GM12878 (cell line): ENCODE results near the gene FERMT3. TPM values are rescaled to one million over a fixed set of nuclear protein-coding genes. Genes with fewer than 3 reads are reported as not detected.

Experiments used
- ATAC-seq: fragments of 200-7000 bp; cut with Tn5 transposase; 3 replicates; pipeline ENCODE4 v1.9.1; 2020; ENCODE audit warnings: mild to moderate bottlenecking, moderate library complexity
- BruUV-seq: library from RNA; stranded (reverse); fragments of 400-500 nt; replicated peaks from 2 replicates; lab custom pipeline; 2021; lab: Mats Ljungman, UMichigan
- CTCF ChIA-PET: fragments of 300-600 bp; sonication (Branson Sonifier 250); formaldehyde crosslinking; extraction: SDS; loops from one replicate; lab custom pipeline; 2021; ENCODE audit warnings: inconsistent platforms; lab: Yijun Ruan, JAX
- POLR2A ChIA-PET: fragments of 350-600 bp; formaldehyde crosslinking; extraction: SDS; loops from one replicate; lab custom pipeline; 2021; ENCODE audit warnings: inconsistent platforms; lab: Charles Lee
- RAD21 ChIA-PET: fragments of 300-600 bp; sonication (Branson Sonifier 250); formaldehyde crosslinking; loops from one replicate; lab custom pipeline; 2023; ENCODE audit warnings: antibody characterized with exemption; ENCODE audit not compliant: unreplicated experiment; lab: Charles Lee
- SMC1A ChIA-PET: fragments of 300-600 bp; sonication (Branson Sonifier 250); formaldehyde crosslinking; loops from one replicate; lab custom pipeline; 2023; ENCODE audit not compliant: unreplicated experiment, uncharacterized antibody; lab: Charles Lee
- DNase-seq: peaks from one replicate; pipeline ENCODE4 v3.0.0-alpha.2; 2011; ENCODE audit warnings: low read depth, low spot score
- FAIRE-seq: peaks from 3 replicates; lab custom pipeline; 2011; peaks lifted over from hg19 to GRCh38; lab: Jason Lieb, UNC
- H2AFZ ChIP-seq: 2 replicates; pipeline ENCODE4 v1.6.0; 2011; ENCODE audit warnings: low read depth, low read length, control low read depth; ENCODE audit not compliant: control insufficient read depth
- H3K27ac ChIP-seq: 2 replicates; pipeline ENCODE4 v1.5.1; 2011; ENCODE audit warnings: control low read depth; ENCODE audit not compliant: control insufficient read depth, insufficient read depth
- H3K27me3 ChIP-seq, 2 experiments: replicated peaks in 1 of 2; 2 replicates each; pipeline versions ENCODE4 v1.6.0 to v1.6.1; 2011; ENCODE audit warnings: low read length in 1 of 2; ENCODE audit not compliant: control insufficient read depth in 2 of 2, insufficient read depth in 2 of 2
- H3K36me3 ChIP-seq, 2 experiments: 2 replicates each; pipeline ENCODE4 v1.5.1; 2011; ENCODE audit warnings: low read length in 1 of 2; ENCODE audit not compliant: control insufficient read depth in 2 of 2, insufficient read depth in 2 of 2
- H3K4me1 ChIP-seq: 2 replicates; pipeline ENCODE4 v1.6.1; 2011; ENCODE audit warnings: mild to moderate bottlenecking, low read length, moderate library complexity, mixed read lengths; ENCODE audit not compliant: control insufficient read depth, insufficient read depth
- H3K4me2 ChIP-seq: 2 replicates; pipeline ENCODE4 v1.6.0; 2011; ENCODE audit warnings: control low read depth; ENCODE audit not compliant: control insufficient read depth, insufficient read depth
- H3K4me3 ChIP-seq: fragments of 200-600 bp; sonication (generic); 2 replicates; pipeline ENCODE4 v1.5.1; 2016
- H3K79me2 ChIP-seq: 2 replicates; pipeline ENCODE4 v1.6.0; 2011; ENCODE audit warnings: low read length; ENCODE audit not compliant: control insufficient read depth, insufficient read depth
- H3K9ac ChIP-seq: 2 replicates; pipeline ENCODE4 v1.8.0; 2011; ENCODE audit warnings: low read length, control low read depth, mixed read lengths; ENCODE audit not compliant: control insufficient read depth, insufficient read depth
- H3K9me3 ChIP-seq: replicated peaks from 3 replicates; pipeline ENCODE4 v1.5.1; 2011; ENCODE audit warnings: mild to moderate bottlenecking, low read length; ENCODE audit not compliant: control insufficient read depth, insufficient read depth
- H4K20me1 ChIP-seq: 2 replicates; pipeline ENCODE4 v1.6.0; 2011; ENCODE audit not compliant: control insufficient read depth, insufficient read depth
- BRCA1 ChIP-seq: IDR thresholded peaks from 2 replicates; pipeline ENCODE4 v1.6.1; 2011; ENCODE audit warnings: low read depth, low read length, improper control_type of control experiment
- CBFB ChIP-seq: IDR thresholded peaks from 2 replicates; pipeline ENCODE4 v1.6.1; 2016; ENCODE audit warnings: antibody characterized with exemption, low read depth
- CBX5 ChIP-seq: sonication (generic); IDR thresholded peaks from 2 replicates; pipeline ENCODE4 v1.6.1; 2016; ENCODE audit warnings: low read depth, moderate library complexity, mild to moderate bottlenecking, inconsistent platforms
- E2F4 ChIP-seq: IDR thresholded peaks from 2 replicates; pipeline ENCODE4 v1.6.1; 2012; ENCODE audit warnings: low read depth, low read length, improper control_type of control experiment
- ESRRA ChIP-seq: IDR thresholded peaks from 2 replicates; pipeline ENCODE4 v1.6.1; 2012; ENCODE audit warnings: mild to moderate bottlenecking, low read length, improper control_type of control experiment
- FOXK2 ChIP-seq: fragments of 450-650 bp; IDR thresholded peaks from 2 replicates; pipeline ENCODE4 v1.6.1; 2017; ENCODE audit warnings: mild to moderate bottlenecking, moderate library complexity
- HSF1 ChIP-seq: fragments of 150-350 bp; IDR thresholded peaks from 2 replicates; pipeline ENCODE4 v1.6.1; 2014; ENCODE audit warnings: mild to moderate bottlenecking, low read depth, low read length
- IKZF1 ChIP-seq: fragments of 450-650 bp; conservative IDR thresholded peaks from 2 replicates; pipeline ENCODE4 v1.6.1; 2017; ENCODE audit warnings: antibody characterized with exemption, mild to moderate bottlenecking
- IKZF2 ChIP-seq, 2 experiments: fragments of 450-650 bp; IDR thresholded peaks; 2 replicates each; pipeline ENCODE4 v1.6.1; 2017; ENCODE audit warnings: mild to moderate bottlenecking in 2 of 2, moderate library complexity in 2 of 2
- KLF5 ChIP-seq: fragments of 450-650 bp; IDR thresholded peaks from 2 replicates; pipeline ENCODE4 v1.6.1; 2014; ENCODE audit warnings: mild to moderate bottlenecking; ENCODE audit not compliant: partially characterized antibody
- LARP7 ChIP-seq: fragments of 450-650 bp; IDR thresholded peaks from 2 replicates; pipeline ENCODE4 v1.6.1; 2017; ENCODE audit warnings: mild to moderate bottlenecking
- MTA2 ChIP-seq: fragments of 450-650 bp; IDR thresholded peaks from 2 replicates; pipeline ENCODE4 v1.6.1; 2016; ENCODE audit warnings: low read depth, mild to moderate bottlenecking, moderate library complexity
- NFYB ChIP-seq: IDR thresholded peaks from 2 replicates; pipeline ENCODE4 v1.6.1; 2011; ENCODE audit warnings: low read depth, mild to moderate bottlenecking, low read length, improper control_type of control experiment, moderate library complexity; ENCODE audit not compliant: insufficient read depth
- SMAD1 ChIP-seq: fragments of 450-650 bp; IDR thresholded peaks from 2 replicates; pipeline ENCODE4 v1.6.1; 2018; ENCODE audit warnings: mild to moderate bottlenecking, low read depth; ENCODE audit not compliant: partially characterized antibody
- SREBF2 ChIP-seq: IDR thresholded peaks from 2 replicates; pipeline ENCODE4 v1.6.1; 2012; ENCODE audit warnings: mild to moderate bottlenecking, low read length
- STAT1 ChIP-seq: fragments of 450-650 bp; conservative IDR thresholded peaks from 2 replicates; pipeline ENCODE4 v1.6.1; 2014; ENCODE audit warnings: antibody characterized with exemption, mild to moderate bottlenecking
- SUPT20H ChIP-seq: IDR thresholded peaks from 2 replicates; pipeline ENCODE4 v1.6.1; 2011; ENCODE audit warnings: low read depth, mild to moderate bottlenecking, low read length, moderate library complexity, borderline replicate concordance; ENCODE audit not compliant: control insufficient read depth
- ZNF207 ChIP-seq: fragments of 450-650 bp; IDR thresholded peaks from 2 replicates; pipeline ENCODE4 v1.6.1; 2014; ENCODE audit warnings: antibody characterized with exemption, mild to moderate bottlenecking, borderline replicate concordance
- ZNF384 ChIP-seq: IDR thresholded peaks from 2 replicates; pipeline ENCODE4 v1.6.1; 2012; ENCODE audit warnings: low read depth, mild to moderate bottlenecking, low read length, improper control_type of control experiment, borderline replicate concordance
- WGBS: methylation state at CpG from one replicate; pipeline ENCODE4 v1.1.6; 2016; ENCODE audit warnings: low lambda C conversion rate; ENCODE audit not compliant: insufficient replicate concordance, insufficient coverage; ENCODE audit errors: missing lambda C conversion rate; 5-methylcytosine and 5-hydroxymethylcytosine counted together
- in situ Hi-C: fragments of 300-500 bp; cut with MboI; formaldehyde crosslinking; loops from 9 replicates; pipeline ENCODE4 v1.14.3; 2018; ENCODE audit warnings: mixed read lengths
- intact Hi-C: fragments of 100-400 bp; cut with micrococcal nuclease; formaldehyde crosslinking; loops from one replicate; pipeline ENCODE4 v1.14.2; 2022; ENCODE audit not compliant: unreplicated experiment
- polyA plus RNA-seq, 11 experiments: library from polyadenylated mRNA; depleted of rRNA in 4 of 11; unstranded in 6 of 11; stranded (reverse) in 5 of 11; fragments of >200 nt; fragmentation: Nextera tagmentation in 4 of 11; fragmentation: Illumina TruSeq in 1 of 11; extraction: Ambion mirVana in 4 of 11; extraction: Trizol in 1 of 11; gene quantifications; 1 replicate in 1 of 11; 2 replicates in 10 of 11; pipeline versions ENCODE4 v1.2.1 to v1.2.3, GENCODE V29; 2011 to 2016; ENCODE audit warnings: inconsistent platforms in 2 of 11, missing spikeins in 2 of 11, low read depth in 1 of 11
- total RNA-seq, 4 experiments: library from RNA; depleted of rRNA in 3 of 4; stranded (reverse); fragments of >200 nt in 3 of 4; fragmentation: Illumina TruSeq in 1 of 4; extraction: Trizol in 1 of 4; gene quantifications; 2 replicates each; pipeline versions ENCODE4 v1.2.1 to v1.2.3, GENCODE V29; 2013 to 2021

Gene FERMT3
- total and polyA plus RNA-seq, 10 of the 15 experiments (the other 5 are each of a cell fraction or from before 2014, with no cell fraction given), result 2.0 to 211 (median 114) TPM

- TF ChIP-seq KLF5 (no peak), SUPT20H (no peak), SREBF2 (no peak), E2F4 (no peak), CBFB (no peak), SMAD1 (no peak), BRCA1 (no peak), CBX5 (no peak), ESRRA (no peak), LARP7 (no peak), IKZF2 (IDR thresholded peaks at IDR 0.05) (no peak), IKZF1 (no peak), HSF1 (no peak), STAT1 (no peak), NFYB (no peak), ZNF384 (no peak), ZNF207 (no peak), FOXK2 (no peak), MTA2 (no peak)
- Histone ChIP-seq H3K27ac (no peak overlapping the region), H2AFZ (no peak overlapping the region), H4K20me1 (no peaks in the 10 kb centered on the region), H3K4me2 (no peak overlapping the region), H3K79me2 (no peaks in the 10 kb centered on the region), H3K27me3 (no peaks in the 10 kb centered on the region), H3K36me3 (peaks cover 0 to 5% of the 10 kb centered on the region in 2 experiments; a peak in 2 of 4 replicates), H3K9ac (no peak overlapping the region), H3K4me3 (no peak overlapping the region), H3K4me1 (peaks cover 11% of the 10 kb centered on the region), H3K9me3 (no peaks in the 10 kb centered on the region)
- intact Hi-C loops, result no loop called here
- no TSS peak for BruUV-seq
- WGBS, result 89% methylated on average over 42 of the region's 42 CpGs
- RAD21 ChIA-PET, result interaction anchor here (0.5 kb wide), 1 partner anchor 47 kb away, joined by 3 read pairs; no protein-coding TSS in a partner anchor
- FAIRE-seq, result no peak
- POLR2A ChIA-PET, result interaction anchor here (1.0 kb wide), 1 partner anchor 13 kb away, joined by 3 read pairs; no protein-coding TSS in a partner anchor
- in situ Hi-C loops, result no loop called here
- CTCF ChIA-PET, result interaction anchor here (1.6 to 2.0 kb wide), 2 partner anchors 13 to 38 kb away, joined by 4 to 9 read pairs; no protein-coding TSS in a partner anchor
- no peak for ATAC-seq
- no peak for DNase-seq
- SMC1A ChIA-PET, result no interaction called here
Measured at GRCh38 chr11:64262271-64263002, 55.9 kb downstream of the FERMT3 start.
